HL-60 (cell line): ENCODE measurements around the gene IQSEC1.

ENCODE experiments used
- DNase-seq, 2 experiments: peaks; one replicate each; pipeline ENCODE4 v3.0.0-alpha.2; 2010 to 2020; ENCODE audit warnings: low read depth in 1 of 2, low spot score in 1 of 2
- H3K27ac ChIP-seq: fragments of 250-450 bp; sonication (Bioruptor Pico); replicated peaks from 2 replicates; pipeline ENCODE4 v1.5.1; 2020; ENCODE audit warnings: mild to moderate bottlenecking, moderate library complexity
- H3K27me3 ChIP-seq: fragments of 250-450 bp; sonication (Bioruptor Pico); 2 replicates; pipeline ENCODE4 v1.5.1; 2021; ENCODE audit warnings: mild to moderate bottlenecking, moderate library complexity; ENCODE audit not compliant: insufficient read depth, poor library complexity, severe bottlenecking
- H3K4me3 ChIP-seq: replicated peaks from 2 replicates; pipeline ENCODE4 v1.5.1; 2011; ENCODE audit warnings: mild to moderate bottlenecking, control low read depth, low read length; ENCODE audit not compliant: insufficient read depth
- CTCF ChIP-seq: IDR thresholded peaks from one replicate; pipeline ENCODE4 v1.5.1; 2011; ENCODE audit warnings: low read length, control low read depth, inconsistent platforms; ENCODE audit not compliant: insufficient read depth
- GABPA ChIP-seq: IDR thresholded peaks from 2 replicates; pipeline ENCODE4 v1.6.1; 2012; ENCODE audit warnings: low read depth
- POLR2AphosphoS5 ChIP-seq: IDR thresholded peaks from 2 replicates; pipeline ENCODE4 v1.6.1; 2012; ENCODE audit warnings: low read depth
- REST ChIP-seq: IDR thresholded peaks from 2 replicates; pipeline ENCODE4 v1.6.1; 2012; ENCODE audit warnings: low read depth; ENCODE audit not compliant: insufficient replicate concordance
- SPI1 ChIP-seq: IDR thresholded peaks from 2 replicates; pipeline ENCODE4 v1.6.1; 2012; ENCODE audit warnings: low read depth, mild to moderate bottlenecking, borderline replicate concordance

IQSEC1 gene

GRCh38 chr3:12926660-12927059 lies 146.6 kb downstream of the IQSEC1 start:
- H3K4me3 ChIP-seq = no peak overlapping the region
- TF ChIP-seq REST (no peak), SPI1 (no peak), GABPA (no peak), POLR2AphosphoS5 (no peak), CTCF (no peak)
- no peak for DNase-seq
- no peak overlapping the region for H3K27ac ChIP-seq
- H3K27me3 ChIP-seq = no peaks in the 10 kb centered on the region

- Histone ChIP-seq H3K27ac (no peak overlapping the region), H3K27me3 (no peaks in the 10 kb centered on the region), H3K4me3 (no peak overlapping the region)
- TF ChIP-seq CTCF (no peak), SPI1 (no peak), GABPA (no peak), REST (no peak), POLR2AphosphoS5 (no peak)
- no peak for DNase-seq
These were observed 147.6 kb downstream of the IQSEC1 start for GRCh38 chr3:12925648-12926047.

GRCh38 chr3:12924437-12924836 lies 148.8 kb downstream of the IQSEC1 start:
- DNase-seq = no peak
- TF ChIP-seq SPI1 (no peak), GABPA (no peak), POLR2AphosphoS5 (no peak), REST (no peak), CTCF (no peak)
- no peaks in the 10 kb centered on the region for H3K27me3 ChIP-seq
- no peak overlapping the region for H3K27ac ChIP-seq
- H3K4me3 ChIP-seq = no peak overlapping the region
